DMS 273 (cell line): ENCODE results near the gene OVAAL.

Experiments used
- DNase-seq: peaks from one replicate; lab custom pipeline; 2025; ENCODE audit not compliant: unreplicated experiment; lab: John Stamatoyannopoulos, UW

OVAAL gene

DNA sequence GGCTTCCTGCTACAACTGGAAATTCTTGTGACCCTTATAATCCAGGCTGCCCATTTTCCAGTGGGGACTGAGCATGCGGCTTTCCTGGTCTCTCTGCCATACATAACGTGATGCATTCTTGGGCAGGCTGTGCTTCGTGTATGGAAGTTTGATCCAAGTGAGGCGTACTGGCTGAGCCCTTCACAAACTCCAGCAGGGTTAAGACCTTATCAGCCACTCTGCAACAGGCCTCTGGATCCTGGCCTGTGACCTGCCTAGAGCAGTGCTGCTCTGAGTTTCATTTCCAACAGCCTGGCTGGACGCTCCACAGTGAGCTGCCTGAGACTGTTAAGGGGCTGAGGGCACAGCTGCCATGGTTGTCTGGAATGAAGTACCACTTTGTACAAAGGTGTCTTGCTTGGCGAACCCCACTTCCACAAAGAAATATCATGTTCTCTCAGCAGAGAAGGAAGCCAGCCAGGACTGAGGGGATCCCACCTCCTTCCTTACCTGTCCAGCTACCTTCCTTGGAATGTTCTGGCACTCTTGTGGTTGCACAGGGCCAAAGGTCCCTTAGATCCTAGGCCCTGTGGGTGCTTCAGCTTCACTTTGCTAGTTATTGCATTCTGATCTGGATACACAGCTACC is 44.6 kb downstream of the OVAAL start:
- DNase-seq = no peak

DNA sequence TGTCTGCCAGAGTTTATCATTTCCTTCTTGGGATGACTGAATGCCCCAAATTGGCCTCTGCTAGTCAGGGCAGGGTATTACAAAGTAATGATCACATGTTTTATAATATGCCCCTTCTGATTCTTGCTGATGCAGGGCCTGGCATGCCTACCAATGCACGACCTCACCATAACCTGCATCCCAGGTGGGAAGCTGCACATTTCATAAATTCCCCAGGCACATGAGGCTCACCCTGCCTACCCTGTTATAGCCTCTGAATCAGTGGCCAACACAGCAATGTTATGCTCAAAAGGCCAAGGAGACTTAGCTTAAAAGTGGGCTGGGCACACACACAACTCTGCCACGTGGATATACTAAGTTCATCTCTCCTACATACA is 45.1 kb downstream of the OVAAL start:
- DNase-seq = no peak

DNA sequence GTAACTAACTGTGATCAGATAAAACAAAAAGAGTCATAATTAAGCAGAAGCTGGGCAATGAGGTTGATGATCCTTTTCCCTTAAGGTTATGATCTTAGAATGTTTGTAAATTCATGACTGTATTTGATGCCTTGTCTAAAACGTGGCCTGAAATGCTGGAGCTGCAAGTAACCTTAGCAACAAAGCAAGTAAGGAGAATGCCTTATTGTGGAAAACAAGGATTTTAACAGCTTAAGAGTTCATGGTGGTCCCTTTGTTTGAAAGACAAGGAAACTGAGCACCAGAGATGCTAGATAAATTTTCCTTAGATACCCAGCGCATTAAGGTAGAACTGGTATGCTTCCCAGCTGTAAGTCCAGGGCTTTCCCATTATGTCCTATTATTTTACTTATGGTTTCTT is 47.4 kb downstream of the OVAAL start:
- DNase-seq = no peak

DNA sequence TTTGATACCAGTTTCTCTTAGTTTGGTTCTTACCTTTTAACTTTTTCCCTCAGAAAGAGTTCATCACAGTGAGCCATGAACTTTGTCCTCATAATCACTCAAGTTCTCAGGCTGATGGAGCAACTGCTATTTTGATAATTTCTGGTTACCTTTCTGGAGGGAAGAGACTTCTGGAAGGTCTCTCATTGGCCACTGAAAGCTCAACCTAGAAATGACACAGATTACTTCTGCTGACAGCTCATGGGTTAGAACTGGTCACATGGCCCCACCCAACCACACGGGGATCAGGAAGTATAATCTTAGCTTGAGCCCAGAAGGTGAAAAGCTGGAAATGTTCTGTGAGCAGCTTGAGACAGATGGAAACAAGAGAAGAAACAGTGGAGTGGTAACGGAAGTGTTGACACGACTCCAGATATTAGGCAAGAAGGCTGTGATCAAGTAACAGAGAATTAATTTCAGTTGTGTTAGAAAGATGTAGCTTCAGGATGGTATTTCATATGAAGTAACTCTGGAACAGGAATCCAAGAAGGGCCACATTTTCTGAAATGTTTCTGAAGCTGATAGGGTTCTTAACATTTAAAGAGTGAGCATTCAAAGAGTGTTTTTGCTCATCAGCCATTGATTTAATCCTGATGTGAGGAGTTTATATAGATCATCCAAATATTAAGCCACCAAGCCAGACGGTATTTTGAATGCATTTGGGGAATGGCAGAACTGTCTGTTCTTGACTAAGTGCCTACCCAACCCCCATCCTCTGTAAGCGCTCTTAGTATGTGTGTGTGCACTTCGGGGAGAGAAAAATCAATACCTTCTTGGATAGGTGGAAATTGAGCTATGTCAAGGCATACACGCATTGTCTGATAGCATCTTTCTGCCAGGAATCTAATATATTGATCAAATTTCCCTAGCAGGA is 51.1 kb downstream of the OVAAL start:
- DNase-seq = peak; percentile 71

DNA sequence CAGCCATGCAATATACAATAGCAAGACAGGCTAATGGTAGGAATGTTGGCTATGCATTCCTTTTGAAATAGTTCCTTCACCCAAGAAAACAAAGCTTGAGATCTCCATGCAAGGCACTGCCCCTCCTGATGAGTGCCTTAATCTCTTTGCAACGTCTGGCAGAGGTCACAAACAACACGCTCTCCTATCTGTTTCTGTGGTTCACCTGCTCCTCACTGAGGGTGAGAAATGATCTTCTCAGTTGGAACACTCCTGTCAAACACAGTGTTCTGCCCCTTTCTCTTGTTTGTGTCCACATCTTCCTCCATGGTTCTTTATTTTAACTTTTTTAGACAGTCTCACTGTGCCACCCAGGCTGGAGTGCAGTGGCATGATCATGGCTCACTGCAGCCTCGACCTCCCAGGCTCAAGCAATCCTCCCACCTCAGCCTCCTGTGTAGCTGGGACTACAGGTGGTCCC is 51.8 kb downstream of the OVAAL start:
- DNase-seq = no peak

DNA sequence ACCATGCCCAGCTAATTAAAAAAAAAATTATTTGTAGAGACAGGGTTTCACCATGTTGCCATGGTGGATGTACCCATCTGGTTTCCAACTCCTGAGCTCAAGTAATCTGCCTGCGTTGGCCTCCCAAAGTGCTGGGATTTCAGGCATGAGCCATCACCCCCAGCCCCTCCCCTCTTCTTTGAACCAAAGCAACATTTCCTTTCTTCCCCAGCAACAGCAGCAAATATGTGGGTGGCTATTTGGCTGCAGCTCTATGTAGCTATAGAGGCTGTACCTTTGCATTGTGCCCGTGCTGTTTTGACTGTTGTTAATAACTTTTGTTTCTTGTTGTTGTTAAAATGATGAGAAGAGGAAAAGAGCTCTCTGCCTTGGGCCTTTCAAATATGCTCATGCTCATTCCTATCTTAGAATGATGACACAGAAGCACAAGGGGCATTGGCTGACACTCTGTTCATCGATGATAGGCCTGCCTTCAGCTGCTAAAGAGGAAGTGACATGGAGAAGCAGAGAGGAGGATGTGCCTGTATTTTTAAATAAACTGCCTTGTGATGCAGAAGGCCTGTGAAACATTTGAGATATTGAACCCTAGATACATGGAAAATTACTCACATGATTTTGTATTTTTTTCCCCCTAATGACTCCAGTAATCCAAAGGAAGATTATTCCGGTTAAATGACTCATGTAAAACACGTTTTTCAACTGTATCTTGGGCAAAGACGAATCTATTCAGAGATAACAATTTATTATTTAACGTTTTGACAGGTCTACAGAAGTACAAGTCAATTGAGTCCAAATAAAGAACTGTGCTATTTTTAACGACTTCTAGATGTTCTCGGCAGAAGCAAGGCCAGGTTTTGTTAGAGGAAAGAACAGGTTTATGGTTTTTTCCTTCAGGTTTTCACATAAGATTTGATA is 52.5 kb downstream of the OVAAL start:
- no peak for DNase-seq

DNA sequence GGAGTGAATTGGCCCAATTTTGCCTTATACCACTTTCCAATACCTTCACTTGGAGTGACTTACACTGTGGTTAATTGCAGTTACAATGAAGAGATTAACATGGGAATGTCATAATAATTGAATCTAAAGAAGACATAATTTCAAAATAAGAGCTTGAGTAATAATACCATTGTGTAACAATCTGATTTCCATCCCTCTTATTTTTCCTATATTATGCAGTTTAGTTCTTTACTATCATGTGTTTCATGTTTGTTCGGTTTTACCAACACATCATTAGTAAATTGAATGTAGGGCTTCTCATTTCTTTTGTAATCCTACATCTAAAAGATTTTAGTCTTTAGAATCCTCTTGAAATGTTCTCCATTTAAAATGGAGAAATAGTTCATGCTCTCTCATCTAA is 53.9 kb downstream of the OVAAL start:
- DNase-seq = no peak

DNA sequence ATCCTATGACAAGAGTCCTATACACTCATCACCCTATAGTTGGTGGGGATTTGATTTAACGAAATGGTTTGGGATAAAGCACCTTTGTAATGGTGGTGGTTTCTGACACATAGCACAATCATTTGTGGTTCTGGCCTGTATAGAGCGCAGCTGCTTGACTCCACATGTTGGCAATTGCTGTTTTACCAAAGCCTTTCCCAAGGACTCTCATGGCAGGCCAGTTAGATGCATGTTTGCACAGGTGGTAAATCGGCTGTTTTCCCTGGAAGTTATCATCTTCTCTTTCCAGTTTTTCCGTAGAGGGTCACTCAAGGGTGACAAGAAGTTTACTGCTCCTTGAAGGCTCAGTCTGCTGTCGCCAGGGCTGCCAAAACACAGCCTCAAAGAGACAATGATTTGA is 56.0 kb downstream of the OVAAL start:
- DNase-seq = no peak

DNA sequence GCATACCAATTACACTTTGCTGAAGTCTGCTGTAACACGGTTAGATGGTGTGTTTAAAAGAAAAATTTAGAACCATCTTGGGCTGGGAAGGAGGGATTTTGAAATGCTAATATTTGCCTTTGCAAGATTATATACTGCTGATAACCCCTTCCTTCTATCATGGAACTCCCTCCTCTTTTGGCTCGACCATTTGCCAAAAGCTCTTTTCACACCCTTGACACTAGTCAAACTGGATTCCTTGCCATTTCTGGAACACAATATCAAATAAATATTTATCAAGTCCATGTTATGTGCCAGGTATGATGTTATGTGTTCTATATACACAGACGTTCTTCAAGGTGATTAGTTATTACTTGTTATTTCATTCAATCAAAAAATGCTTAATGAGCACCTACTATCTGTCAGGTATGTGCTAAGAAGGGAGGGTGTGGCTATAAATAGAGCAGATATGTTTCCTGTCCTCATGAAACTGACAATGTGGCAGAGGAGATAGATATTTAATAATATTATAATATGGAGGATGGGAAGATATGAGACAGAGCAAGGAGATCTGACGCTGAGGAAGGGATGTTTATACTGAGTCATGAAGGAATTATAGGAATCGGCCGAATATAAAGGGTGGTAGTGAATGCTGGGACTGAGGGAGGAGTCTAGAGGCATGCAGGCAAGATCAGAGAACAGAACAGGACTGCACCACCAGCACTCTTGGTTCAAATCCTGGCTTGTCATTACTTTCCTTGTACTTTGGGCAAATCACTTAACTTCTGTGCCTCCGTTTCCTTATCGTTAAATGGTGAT is 56.9 kb downstream of the OVAAL start:
- DNase-seq = no peak
